ENCODE results near the gene MKRN2. TPM values are rescaled to one million over a fixed set of nuclear protein-coding genes. Genes with fewer than 3 reads are reported as not detected.
"Not testable (repeated sequence)": the region's sequence is repeated elsewhere in the genome, so short reads cannot be mapped to it uniquely, and the experiment has no call there.

The MKRN2 gene
- total RNA-seq, 1 donor from 2014 or later: 55.6 TPM

GRCh38 chr3:12618426-12618825, 61.5 kb downstream of the MKRN2 start:
- no peaks in the 10 kb centered on the region for H3K27me3 ChIP-seq (ENCODE audit: control insufficient read depth, insufficient read depth, low read length)
- no peak for DNase-seq (ENCODE audit: low read depth)
- H3K36me3 ChIP-seq (ENCODE audit: control insufficient read depth, insufficient read depth, low read length): no peaks in the 10 kb centered on the region
- H3K4me3 ChIP-seq (ENCODE audit: low read depth, low read length): no peak overlapping the region
- TF ChIP-seq CTCF (IDR thresholded peaks at IDR 0.05; ENCODE audit: insufficient read depth, low read length, poor library complexity, severe bottlenecking): no peak

- Histone ChIP-seq H3K36me3 (ENCODE audit: control insufficient read depth, insufficient read depth, low read length) (no peaks in the 10 kb centered on the region), H3K4me3 (ENCODE audit: low read depth, low read length) (no peak overlapping the region), H3K27me3 (ENCODE audit: control insufficient read depth, insufficient read depth, low read length) (no peaks in the 10 kb centered on the region)
- TF ChIP-seq CTCF (IDR thresholded peaks at IDR 0.05; ENCODE audit: insufficient read depth, low read length, poor library complexity, severe bottlenecking): no peak
- DNase-seq (ENCODE audit: low read depth): no peak
Measured at GRCh38 chr3:12620305-12620704, 63.4 kb downstream of the MKRN2 start.

GRCh38 chr3:12620729-12621128, 63.8 kb downstream of the MKRN2 start:
- no peak for DNase-seq (ENCODE audit: low read depth)

GRCh38 chr3:12622335-12622734, 65.4 kb downstream of the MKRN2 start:
- TF ChIP-seq CTCF (IDR thresholded peaks at IDR 0.05; ENCODE audit: insufficient read depth, low read length, poor library complexity, severe bottlenecking): no peak
- DNase-seq (ENCODE audit: low read depth): no peak
- no peaks in the 10 kb centered on the region for H3K36me3 ChIP-seq (ENCODE audit: control insufficient read depth, insufficient read depth, low read length)
- no peaks in the 10 kb centered on the region for H3K27me3 ChIP-seq (ENCODE audit: control insufficient read depth, insufficient read depth, low read length)
- no peak overlapping the region for H3K4me3 ChIP-seq (ENCODE audit: low read depth, low read length)

More at GRCh38 chr3:12620729-12621128, 63.8 kb downstream of the MKRN2 start:
- H3K4me3 ChIP-seq (ENCODE audit: low read depth, low read length): no peak overlapping the region
- no peak for TF ChIP-seq CTCF (IDR thresholded peaks at IDR 0.05; ENCODE audit: insufficient read depth, low read length, poor library complexity, severe bottlenecking)
- H3K27me3 ChIP-seq (ENCODE audit: control insufficient read depth, insufficient read depth, low read length): no peaks in the 10 kb centered on the region
- no peaks in the 10 kb centered on the region for H3K36me3 ChIP-seq (ENCODE audit: control insufficient read depth, insufficient read depth, low read length)

- TF ChIP-seq CTCF (IDR thresholded peaks at IDR 0.05; ENCODE audit: insufficient read depth, low read length, poor library complexity, severe bottlenecking): no peak
- H3K27me3 ChIP-seq (ENCODE audit: control insufficient read depth, insufficient read depth, low read length): no peaks in the 10 kb centered on the region
- no peak overlapping the region for H3K4me3 ChIP-seq (ENCODE audit: low read depth, low read length)
- DNase-seq (ENCODE audit: low read depth): no peak
- H3K36me3 ChIP-seq (ENCODE audit: control insufficient read depth, insufficient read depth, low read length): no peaks in the 10 kb centered on the region
Measured at GRCh38 chr3:12624056-12624455, 67.2 kb downstream of the MKRN2 start.

- DNase-seq (ENCODE audit: low read depth); H3K36me3 ChIP-seq (ENCODE audit: control insufficient read depth, insufficient read depth, low read length); H3K4me3 ChIP-seq (ENCODE audit: low read depth, low read length); H3K27me3 ChIP-seq (ENCODE audit: control insufficient read depth, insufficient read depth, low read length): not testable (repeated sequence)
Measured at GRCh38 chr3:12624964-12625363, 68.1 kb downstream of the MKRN2 start.
